ENCODE measurements around the gene LRRN3.

The LRRN3 gene

GRCh38 chr7:111091593-111092358 is 849 bp downstream of the LRRN3 start:
- Histone ChIP-seq H3K27me3 (ENCODE audit: insufficient read depth, low read length) (no peaks in the 10 kb centered on the region), H3K4me3 (ENCODE audit: low read depth, low read length) (peak overlapping the region; percentile 69), H3K27ac (ENCODE audit: low read depth, low read length) (no peak overlapping the region), H3K4me1 (ENCODE audit: control insufficient read depth, insufficient read depth, low read length, unreplicated experiment) (no peaks in the 10 kb centered on the region), H3K79me2 (ENCODE audit: control insufficient read depth, insufficient read depth, low read length, unreplicated experiment) (no peaks in the 10 kb centered on the region), H2AFZ (ENCODE audit: low read length, unreplicated experiment) (peak overlapping the region; percentile 72), H3K36me3 (ENCODE audit: insufficient read depth, low read length) (no peaks in the 10 kb centered on the region)

- Histone ChIP-seq H3K79me2 (ENCODE audit: control insufficient read depth, insufficient read depth, low read length, unreplicated experiment) (no peaks in the 10 kb centered on the region), H2AFZ (ENCODE audit: low read length, unreplicated experiment) (no peak overlapping the region), H3K27ac (ENCODE audit: low read depth, low read length) (no peak overlapping the region), H3K27me3 (ENCODE audit: insufficient read depth, low read length) (no peaks in the 10 kb centered on the region), H3K36me3 (ENCODE audit: insufficient read depth, low read length) (no peaks in the 10 kb centered on the region), H3K4me1 (ENCODE audit: control insufficient read depth, insufficient read depth, low read length, unreplicated experiment) (no peaks in the 10 kb centered on the region), H3K4me3 (ENCODE audit: low read depth, low read length) (peak overlapping the region; percentile 69)
Measured at GRCh38 chr7:111092406-111093236, 1.7 kb downstream of the LRRN3 start.

GRCh38 chr7:111093496-111093895 is 2.6 kb downstream of the LRRN3 start:
- Histone ChIP-seq H3K4me1 (ENCODE audit: control insufficient read depth, insufficient read depth, low read length, unreplicated experiment) (no peaks in the 10 kb centered on the region), H3K27ac (ENCODE audit: low read depth, low read length) (no peak overlapping the region), H3K4me3 (ENCODE audit: low read depth, low read length) (no peak overlapping the region)

GRCh38 chr7:111094419-111094818 is 3.5 kb downstream of the LRRN3 start:
- Histone ChIP-seq H3K4me1 (ENCODE audit: control insufficient read depth, insufficient read depth, low read length, unreplicated experiment) (no peaks in the 10 kb centered on the region), H3K36me3 (ENCODE audit: insufficient read depth, low read length) (no peaks in the 10 kb centered on the region), H2AFZ (ENCODE audit: low read length, unreplicated experiment) (no peak overlapping the region), H3K27ac (ENCODE audit: low read depth, low read length) (no peak overlapping the region), H3K79me2 (ENCODE audit: control insufficient read depth, insufficient read depth, low read length, unreplicated experiment) (no peaks in the 10 kb centered on the region), H3K4me3 (ENCODE audit: low read depth, low read length) (no peak overlapping the region), H3K27me3 (ENCODE audit: insufficient read depth, low read length) (no peaks in the 10 kb centered on the region)

More at GRCh38 chr7:111093496-111093895, 2.6 kb downstream of the LRRN3 start:
- no peaks in the 10 kb centered on the region for H3K27me3 ChIP-seq (ENCODE audit: insufficient read depth, low read length)
- no peaks in the 10 kb centered on the region for H3K79me2 ChIP-seq (ENCODE audit: control insufficient read depth, insufficient read depth, low read length, unreplicated experiment)
- no peak overlapping the region for H2AFZ ChIP-seq (ENCODE audit: low read length, unreplicated experiment)
- no peaks in the 10 kb centered on the region for H3K36me3 ChIP-seq (ENCODE audit: insufficient read depth, low read length)

GRCh38 chr7:111096997-111097396 is 6.1 kb downstream of the LRRN3 start:
- Histone ChIP-seq H3K4me3 (ENCODE audit: low read depth, low read length) (no peak overlapping the region), H3K36me3 (ENCODE audit: insufficient read depth, low read length) (no peaks in the 10 kb centered on the region), H2AFZ (ENCODE audit: low read length, unreplicated experiment) (no peak overlapping the region), H3K79me2 (ENCODE audit: control insufficient read depth, insufficient read depth, low read length, unreplicated experiment) (no peaks in the 10 kb centered on the region), H3K4me1 (ENCODE audit: control insufficient read depth, insufficient read depth, low read length, unreplicated experiment) (no peaks in the 10 kb centered on the region), H3K27ac (ENCODE audit: low read depth, low read length) (no peak overlapping the region), H3K27me3 (ENCODE audit: insufficient read depth, low read length) (no peaks in the 10 kb centered on the region)

GRCh38 chr7:111098011-111098925 is 7.3 kb downstream of the LRRN3 start:
- H3K27ac ChIP-seq (ENCODE audit: low read depth, low read length) = no peak overlapping the region
- H2AFZ ChIP-seq (ENCODE audit: low read length, unreplicated experiment) = no peak overlapping the region
- no peak overlapping the region for H3K4me3 ChIP-seq (ENCODE audit: low read depth, low read length)
- no peaks in the 10 kb centered on the region for H3K27me3 ChIP-seq (ENCODE audit: insufficient read depth, low read length)
- no peaks in the 10 kb centered on the region for H3K79me2 ChIP-seq (ENCODE audit: control insufficient read depth, insufficient read depth, low read length, unreplicated experiment)
- no peaks in the 10 kb centered on the region for H3K36me3 ChIP-seq (ENCODE audit: insufficient read depth, low read length)
- H3K4me1 ChIP-seq (ENCODE audit: control insufficient read depth, insufficient read depth, low read length, unreplicated experiment) = no peaks in the 10 kb centered on the region

GRCh38 chr7:111098926-111099250 is 8.0 kb downstream of the LRRN3 start:
- no peak overlapping the region for H3K27ac ChIP-seq (ENCODE audit: low read depth, low read length)
- no peaks in the 10 kb centered on the region for H3K79me2 ChIP-seq (ENCODE audit: control insufficient read depth, insufficient read depth, low read length, unreplicated experiment)
- no peaks in the 10 kb centered on the region for H3K27me3 ChIP-seq (ENCODE audit: insufficient read depth, low read length)
- H3K4me1 ChIP-seq (ENCODE audit: control insufficient read depth, insufficient read depth, low read length, unreplicated experiment) = no peaks in the 10 kb centered on the region
- no peaks in the 10 kb centered on the region for H3K36me3 ChIP-seq (ENCODE audit: insufficient read depth, low read length)
- H2AFZ ChIP-seq (ENCODE audit: low read length, unreplicated experiment) = no peak overlapping the region
- no peak overlapping the region for H3K4me3 ChIP-seq (ENCODE audit: low read depth, low read length)

- H3K36me3 ChIP-seq (ENCODE audit: insufficient read depth, low read length) = no peaks in the 10 kb centered on the region
- no peak overlapping the region for H3K27ac ChIP-seq (ENCODE audit: low read depth, low read length)
- H3K4me1 ChIP-seq (ENCODE audit: control insufficient read depth, insufficient read depth, low read length, unreplicated experiment) = peaks cover 3% of the 10 kb centered on the region
- H3K79me2 ChIP-seq (ENCODE audit: control insufficient read depth, insufficient read depth, low read length, unreplicated experiment) = no peaks in the 10 kb centered on the region
- no peaks in the 10 kb centered on the region for H3K27me3 ChIP-seq (ENCODE audit: insufficient read depth, low read length)
- H3K4me3 ChIP-seq (ENCODE audit: low read depth, low read length) = no peak overlapping the region
- H2AFZ ChIP-seq (ENCODE audit: low read length, unreplicated experiment) = no peak overlapping the region
Measured at GRCh38 chr7:111101856-111102646, 11.1 kb downstream of the LRRN3 start.

GRCh38 chr7:111103136-111103535 is 12.2 kb downstream of the LRRN3 start:
- H3K79me2 ChIP-seq (ENCODE audit: control insufficient read depth, insufficient read depth, low read length, unreplicated experiment) = no peaks in the 10 kb centered on the region

More at GRCh38 chr7:111103136-111103535, 12.2 kb downstream of the LRRN3 start:
- Histone ChIP-seq H2AFZ (ENCODE audit: low read length, unreplicated experiment) (no peak overlapping the region), H3K4me1 (ENCODE audit: control insufficient read depth, insufficient read depth, low read length, unreplicated experiment) (peaks cover 14% of the 10 kb centered on the region), H3K36me3 (ENCODE audit: insufficient read depth, low read length) (no peaks in the 10 kb centered on the region), H3K4me3 (ENCODE audit: low read depth, low read length) (no peak overlapping the region), H3K27ac (ENCODE audit: low read depth, low read length) (no peak overlapping the region), H3K27me3 (ENCODE audit: insufficient read depth, low read length) (no peaks in the 10 kb centered on the region)
